ENCODE data around the gene FBXW8.

- TF ChIP-seq CTCF (IDR thresholded peaks at IDR 0.05; ENCODE audit: low read length) (no peak), EZH2 (optimal IDR thresholded peaks at IDR 0.05; ENCODE audit: low read depth, low read length) (no peak), EZH2phosphoT487 (IDR thresholded peaks at IDR 0.05; ENCODE audit: low read length) (no peak)
Measured at GRCh38 chr12:116969615-116970585, 59.1 kb downstream of the FBXW8 start.

Data from MM.1S (cell line).